ENCODE results near the gene AAMDC. TPM values are rescaled to one million over a fixed set of nuclear protein-coding genes. Genes with fewer than 3 reads are reported as not detected.
"Not testable (repeated sequence)": the region's sequence is repeated elsewhere in the genome, so short reads cannot be mapped to it uniquely, and the experiment has no call there.

AAMDC gene
- total RNA-seq, 2 experiments from 2014 or later: 9.8 to 18.8 TPM

- Mint-ChIP-seq H3K36me3 (ENCODE audit: low read depth) (peaks cover 32% of the 10 kb centered on the region), H3K27me3 (no peaks in the 10 kb centered on the region), H3K9me3 (peaks cover 7% of the 10 kb centered on the region), H3K4me1 (peaks cover 20% of the 10 kb centered on the region), H3K27ac (no peak overlapping the region), H3K4me3 (no peak overlapping the region)
- ChIA-PET CTCF (no interaction called here), POLR2A (interaction anchor here (0.5 kb wide), 1 partner anchor 14 kb away, joined by 5 read pairs; no protein-coding TSS in a partner anchor)
- DNase-seq: no peak
These were observed 21.6 kb upstream of the AAMDC start for GRCh38 chr11:77799338-77799737.

DNA sequence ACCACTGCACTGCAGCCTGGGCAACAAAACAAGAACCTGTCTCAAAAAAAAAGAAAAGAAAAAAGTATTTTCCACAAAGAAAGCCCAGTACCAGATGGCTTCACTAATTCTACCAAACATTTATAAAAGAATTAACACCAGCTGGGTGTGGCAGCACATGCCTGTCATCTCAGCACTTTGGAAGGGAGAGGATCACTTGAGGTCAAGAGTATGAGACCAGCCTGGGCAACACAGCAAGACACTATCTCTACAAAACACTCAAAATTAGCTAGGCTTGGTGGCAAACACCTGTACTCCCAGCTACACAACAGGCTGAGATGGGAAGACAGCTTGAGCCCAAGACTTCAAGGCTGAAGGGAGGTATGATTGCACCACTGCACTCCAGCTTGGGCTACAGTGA lies 20.5 kb upstream of the AAMDC start:
- ChIA-PET CTCF (interaction anchor here (0.6 to 0.8 kb wide), 3 partner anchors 24 to 250 kb away, joined by 3 to 7 read pairs (median 3); no protein-coding TSS in a partner anchor), POLR2A (interaction anchor here (0.5 kb wide), 1 partner anchor 26 kb away, joined by 3 read pairs; no protein-coding TSS in a partner anchor)
- H3K9me3 Mint-ChIP-seq: peaks cover 7% of the 10 kb centered on the region
- peaks cover 30% of the 10 kb centered on the region for H3K36me3 Mint-ChIP-seq (ENCODE audit: low read depth)
- H3K27me3 Mint-ChIP-seq: no peaks in the 10 kb centered on the region
- H3K4me3 Mint-ChIP-seq: no peak overlapping the region
- no peak for DNase-seq
- H3K27ac Mint-ChIP-seq: no peak overlapping the region
- H3K4me1 Mint-ChIP-seq: peaks cover 18% of the 10 kb centered on the region

- ChIA-PET POLR2A (no interaction called here), CTCF (no interaction called here)
- DNase-seq: no peak
- H3K9me3 Mint-ChIP-seq: peaks cover 7% of the 10 kb centered on the region
- peaks cover 27% of the 10 kb centered on the region for H3K36me3 Mint-ChIP-seq (ENCODE audit: low read depth)
- no peak overlapping the region for H3K27ac Mint-ChIP-seq
- no peaks in the 10 kb centered on the region for H3K27me3 Mint-ChIP-seq
- H3K4me3 Mint-ChIP-seq: no peak overlapping the region
- H3K4me1 Mint-ChIP-seq: peaks cover 18% of the 10 kb centered on the region
These were observed 19.5 kb upstream of the AAMDC start for GRCh38 chr11:77801477-77801876.

DNA sequence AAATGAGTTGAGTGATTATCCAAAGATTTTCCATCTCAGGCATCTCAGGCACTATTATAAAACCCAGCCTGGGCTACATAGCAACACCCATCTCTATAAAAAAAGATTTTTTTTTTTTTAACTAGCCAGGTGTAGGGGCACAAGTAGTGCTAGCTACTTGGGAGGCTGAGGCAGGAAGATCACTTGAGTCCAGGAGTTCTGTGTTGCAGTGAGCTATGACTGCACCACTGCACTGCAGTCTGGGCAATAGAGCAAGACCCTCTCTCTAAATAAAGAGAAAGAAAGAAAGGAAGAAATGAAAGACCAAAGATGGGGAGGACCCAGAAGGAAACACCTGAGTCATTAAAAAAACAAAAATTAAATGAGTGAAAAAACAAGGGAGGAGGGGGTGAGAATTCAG lies 14.5 kb upstream of the AAMDC start:
- Mint-ChIP-seq H3K4me1 (peaks cover 14% of the 10 kb centered on the region), H3K9me3 (no peaks in the 10 kb centered on the region), H3K36me3 (ENCODE audit: low read depth) (peaks cover 28% of the 10 kb centered on the region), H3K27ac (no peak overlapping the region), H3K4me3 (no peak overlapping the region), H3K27me3 (no peaks in the 10 kb centered on the region)
- DNase-seq: no peak
- ChIA-PET POLR2A (no interaction called here), CTCF (interaction anchor here (0.6 kb wide), 1 partner anchor 12 kb away, joined by 3 read pairs; no protein-coding TSS in a partner anchor)

- CTCF ChIA-PET: no interaction called here
- no peak overlapping the region for H3K27ac Mint-ChIP-seq
- H3K4me3 Mint-ChIP-seq: no peak overlapping the region
- no peaks in the 10 kb centered on the region for H3K27me3 Mint-ChIP-seq
- H3K9me3 Mint-ChIP-seq: no peaks in the 10 kb centered on the region
- peaks cover 16% of the 10 kb centered on the region for H3K4me1 Mint-ChIP-seq
- POLR2A ChIA-PET: no interaction called here
- no peak for DNase-seq
- H3K36me3 Mint-ChIP-seq (ENCODE audit: low read depth): peaks cover 31% of the 10 kb centered on the region
These were observed 14.0 kb upstream of the AAMDC start for GRCh38 chr11:77806993-77807392.

DNA sequence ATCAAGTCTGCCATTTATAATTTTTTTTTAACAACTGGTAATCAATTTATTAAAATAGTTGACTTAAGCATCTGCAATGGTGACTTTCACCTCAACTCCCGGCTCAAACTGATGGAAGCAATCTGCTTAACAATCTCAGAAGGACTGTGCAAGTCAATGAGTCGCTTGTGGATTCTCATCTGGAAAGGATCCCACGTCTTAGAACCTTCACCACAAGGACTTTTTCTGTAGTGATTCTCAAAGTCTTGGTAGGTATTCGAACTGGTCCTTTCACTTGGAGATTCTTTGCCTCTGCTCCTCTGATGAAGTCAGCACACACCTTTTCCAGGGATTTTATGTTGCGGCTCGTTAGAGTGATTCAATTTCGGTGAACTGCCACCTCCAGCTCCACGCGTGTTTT lies 7.7 kb upstream of the AAMDC start:
- peaks cover 49% of the 10 kb centered on the region for H3K36me3 Mint-ChIP-seq (ENCODE audit: low read depth)
- ChIA-PET CTCF (no interaction called here), POLR2A (no interaction called here)
- peaks cover 22% of the 10 kb centered on the region for H3K4me1 Mint-ChIP-seq
- no peak overlapping the region for H3K27ac Mint-ChIP-seq
- no peak overlapping the region for H3K4me3 Mint-ChIP-seq
- DNase-seq: no peak
- peaks cover 4% of the 10 kb centered on the region for H3K9me3 Mint-ChIP-seq
- no peaks in the 10 kb centered on the region for H3K27me3 Mint-ChIP-seq

- ChIA-PET CTCF (no interaction called here), POLR2A (no interaction called here)
- peaks cover 4% of the 10 kb centered on the region for H3K9me3 Mint-ChIP-seq
- H3K27me3 Mint-ChIP-seq: no peaks in the 10 kb centered on the region
- no peak overlapping the region for H3K4me3 Mint-ChIP-seq
- no peak overlapping the region for H3K27ac Mint-ChIP-seq
- peaks cover 30% of the 10 kb centered on the region for H3K4me1 Mint-ChIP-seq
- DNase-seq: no peak
- H3K36me3 Mint-ChIP-seq (ENCODE audit: low read depth): peaks cover 49% of the 10 kb centered on the region
These were observed 6.1 kb upstream of the AAMDC start for GRCh38 chr11:77814848-77815247.

GRCh38 chr11:77815459-77815858 lies 5.5 kb upstream of the AAMDC start:
- no peaks in the 10 kb centered on the region for H3K27me3 Mint-ChIP-seq
- peaks cover 44% of the 10 kb centered on the region for H3K36me3 Mint-ChIP-seq (ENCODE audit: low read depth)
- no peak overlapping the region for H3K27ac Mint-ChIP-seq
- ChIA-PET CTCF (no interaction called here), POLR2A (no interaction called here)
- peaks cover 4% of the 10 kb centered on the region for H3K9me3 Mint-ChIP-seq
- peaks cover 30% of the 10 kb centered on the region for H3K4me1 Mint-ChIP-seq
- no peak overlapping the region for H3K4me3 Mint-ChIP-seq
- DNase-seq: no peak

DNA sequence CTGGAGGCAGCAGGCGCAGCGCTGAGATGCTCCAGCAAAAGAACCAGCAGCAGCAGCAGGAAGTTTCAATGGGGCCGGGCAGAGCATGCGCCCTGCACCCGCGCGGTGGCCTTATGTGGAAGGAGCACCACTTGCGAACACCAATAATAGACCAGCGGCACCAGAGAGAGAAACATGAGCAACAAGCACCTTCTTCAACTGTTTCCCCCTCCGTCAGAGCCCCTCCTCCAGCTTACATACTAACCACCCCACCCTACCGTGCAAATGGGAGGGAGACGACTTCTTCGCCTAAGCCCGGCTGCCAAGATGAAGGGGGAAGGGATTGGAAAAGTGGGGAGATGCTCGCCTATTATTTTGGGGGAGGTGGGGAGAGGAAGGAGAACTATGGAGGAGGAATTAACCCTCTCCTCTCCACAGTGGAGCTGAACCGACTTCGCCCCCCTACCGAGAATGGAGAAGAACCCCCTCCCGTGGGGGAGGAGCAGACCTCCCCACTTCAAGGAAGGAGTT lies 1.5 kb upstream of the AAMDC start:
- H3K9me3 Mint-ChIP-seq: peaks cover 4% of the 10 kb centered on the region
- peaks cover 35% of the 10 kb centered on the region for H3K4me1 Mint-ChIP-seq
- ChIA-PET POLR2A (no interaction called here), CTCF (interaction anchor here (0.7 to 0.8 kb wide), 3 partner anchors 80 to 175 kb away, joined by 3 to 5 read pairs (median 3); partner anchors contain the start of gene INTS4)
- H3K27me3 Mint-ChIP-seq: no peaks in the 10 kb centered on the region
- H3K36me3 Mint-ChIP-seq (ENCODE audit: low read depth): peaks cover 21% of the 10 kb centered on the region
- peak; percentile 88 for DNase-seq
- peak overlapping the region; percentile 95 for H3K27ac Mint-ChIP-seq
- H3K4me3 Mint-ChIP-seq: peak overlapping the region; percentile 98

DNA sequence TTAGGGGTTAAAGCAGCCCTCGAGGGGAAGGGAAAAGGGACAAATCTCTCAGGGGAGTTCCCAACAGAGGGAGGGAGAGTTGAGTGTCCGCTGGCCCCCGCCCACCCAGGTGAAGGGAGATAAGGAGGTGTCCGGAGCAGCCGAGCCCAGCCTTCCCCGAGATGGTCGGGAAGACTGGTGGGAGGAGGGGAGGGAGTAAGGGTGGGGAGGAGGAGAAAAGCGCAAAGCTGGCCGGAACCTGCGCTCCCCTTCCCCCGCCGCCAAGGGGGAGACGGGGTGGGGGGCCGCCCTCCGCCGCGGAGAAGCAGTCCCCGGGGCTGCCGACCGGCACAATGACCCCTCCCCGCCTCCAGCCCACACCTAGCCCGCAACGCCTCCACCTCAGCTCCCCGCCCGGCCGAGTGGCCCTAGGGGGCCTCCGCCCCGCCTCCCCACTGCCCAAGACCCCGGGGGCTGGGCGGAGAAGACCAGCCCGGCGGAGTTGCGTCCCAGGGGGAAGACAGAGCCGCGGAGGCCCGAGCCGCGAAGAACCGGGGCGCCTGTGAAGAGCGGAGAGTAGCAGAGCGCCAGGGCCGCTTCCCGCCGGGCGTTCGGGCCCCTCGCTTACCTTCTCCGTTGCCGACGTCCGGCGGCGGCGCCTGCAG lies 901 bp upstream of the AAMDC start:
- Mint-ChIP-seq H3K4me1 (peaks cover 31% of the 10 kb centered on the region), H3K27me3 (no peaks in the 10 kb centered on the region), H3K4me3 (peak overlapping the region; percentile 98), H3K27ac (peak overlapping the region; percentile 95), H3K36me3 (ENCODE audit: low read depth) (peaks cover 16% of the 10 kb centered on the region), H3K9me3 (no peaks in the 10 kb centered on the region)
- ChIA-PET CTCF (interaction anchor here (0.7 to 0.8 kb wide), 3 partner anchors 81 to 175 kb away, joined by 3 to 5 read pairs (median 3); partner anchors contain the start of gene INTS4), POLR2A (no interaction called here)
- DNase-seq: peak; percentile 31

DNA sequence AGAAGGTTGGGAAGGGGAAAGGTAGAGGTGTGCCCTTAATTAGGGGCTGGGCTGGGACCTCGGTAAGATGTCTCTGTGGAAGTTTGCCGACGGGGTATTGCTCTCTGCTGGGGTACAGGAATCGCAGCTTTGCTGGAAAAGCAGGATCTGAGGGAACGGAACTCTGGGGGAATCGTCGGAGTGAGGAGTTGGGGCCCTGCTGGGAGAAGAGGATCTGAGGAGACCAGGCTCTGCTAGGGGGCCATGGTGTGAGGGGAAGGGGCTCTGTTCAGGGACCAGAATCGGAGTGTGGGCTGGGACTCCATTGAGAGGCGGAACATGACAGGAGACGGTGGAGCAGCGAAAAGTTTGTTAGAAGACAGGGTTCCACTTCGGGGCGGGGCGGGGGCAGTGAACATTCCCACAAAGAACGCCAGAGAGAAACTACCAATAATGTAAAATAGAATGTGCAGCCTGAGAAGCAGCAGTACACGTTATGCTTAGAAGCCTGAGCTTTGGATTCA lies 456 bp downstream of the AAMDC start:
- Mint-ChIP-seq H3K4me1 (peaks cover 26% of the 10 kb centered on the region), H3K27me3 (no peaks in the 10 kb centered on the region), H3K27ac (peak overlapping the region; percentile 91), H3K36me3 (ENCODE audit: low read depth) (peaks cover 7% of the 10 kb centered on the region), H3K9me3 (no peaks in the 10 kb centered on the region), H3K4me3 (peak overlapping the region; percentile 98)
- peak; percentile 13 for DNase-seq
- ChIA-PET CTCF (interaction anchor here (0.9 kb wide), 1 partner anchor 225 kb away, joined by 4 read pairs; no protein-coding TSS in a partner anchor), POLR2A (no interaction called here)

GRCh38 chr11:77822126-77822525 lies 1.2 kb downstream of the AAMDC start:
- H3K27me3 Mint-ChIP-seq; H3K27ac Mint-ChIP-seq; POLR2A ChIA-PET; H3K9me3 Mint-ChIP-seq; H3K4me3 Mint-ChIP-seq; H3K36me3 Mint-ChIP-seq (ENCODE audit: low read depth); DNase-seq: not testable (repeated sequence)
- CTCF ChIA-PET: interaction anchor here (0.6 kb wide), 1 partner anchor 56 kb away, joined by 3 read pairs; no protein-coding TSS in a partner anchor
- H3K4me1 Mint-ChIP-seq: peaks cover 24% of the 10 kb centered on the region

GRCh38 chr11:77823775-77824174 lies 2.8 kb downstream of the AAMDC start:
- peaks cover 4% of the 10 kb centered on the region for H3K36me3 Mint-ChIP-seq (ENCODE audit: low read depth)
- H3K27ac Mint-ChIP-seq: no peak overlapping the region
- H3K9me3 Mint-ChIP-seq: no peaks in the 10 kb centered on the region
- CTCF ChIA-PET: no interaction called here
- H3K4me1 Mint-ChIP-seq: peaks cover 13% of the 10 kb centered on the region
- POLR2A ChIA-PET: no interaction called here
- no peak for DNase-seq
- no peaks in the 10 kb centered on the region for H3K27me3 Mint-ChIP-seq
- H3K4me3 Mint-ChIP-seq: no peak overlapping the region

All from activated CD4-positive, alpha-beta T cell treated with anti-CD3 and anti-CD28 coated beads, Interleukin-2, amount 10 ng/mL, durations not matched to agents 7 days and 5 days (primary cell).